ENCODE data around the gene SMAP1. TPM values are rescaled to one million over a fixed set of nuclear protein-coding genes. Genes with fewer than 3 reads are reported as not detected.

Gene SMAP1
- total RNA-seq, 1 donor from 2014 or later = 33.3 TPM

GRCh38 chr6:70651326-70651905, 16.3 kb upstream of the SMAP1 start:
- Mint-ChIP-seq H3K4me1 (ENCODE audit: low read depth, unreplicated experiment) (no peaks in the 10 kb centered on the region), H3K4me3 (ENCODE audit: unreplicated experiment) (no peak overlapping the region), H3K36me3 (ENCODE audit: unreplicated experiment) (no peaks in the 10 kb centered on the region), H3K9me3 (ENCODE audit: unreplicated experiment) (peaks cover 3% of the 10 kb centered on the region), H3K27me3 (ENCODE audit: unreplicated experiment) (peaks cover 2% of the 10 kb centered on the region), H3K27ac (ENCODE audit: unreplicated experiment) (no peak overlapping the region)
- TF ChIP-seq CTCF (IDR thresholded peaks at IDR 0.05; ENCODE audit: partially characterized antibody, unreplicated experiment) = no peak
- DNase-seq = no peak

- TF ChIP-seq CTCF (IDR thresholded peaks at IDR 0.05; ENCODE audit: partially characterized antibody, unreplicated experiment) = no peak
- no peaks in the 10 kb centered on the region for H3K4me1 Mint-ChIP-seq (ENCODE audit: low read depth, unreplicated experiment)
- no peaks in the 10 kb centered on the region for H3K36me3 Mint-ChIP-seq (ENCODE audit: unreplicated experiment)
- peaks cover 2% of the 10 kb centered on the region for H3K27me3 Mint-ChIP-seq (ENCODE audit: unreplicated experiment)
- DNase-seq = no peak
- H3K9me3 Mint-ChIP-seq (ENCODE audit: unreplicated experiment) = no peaks in the 10 kb centered on the region
- no peak overlapping the region for H3K4me3 Mint-ChIP-seq (ENCODE audit: unreplicated experiment)
- no peak overlapping the region for H3K27ac Mint-ChIP-seq (ENCODE audit: unreplicated experiment)
These were observed 15.5 kb upstream of the SMAP1 start for GRCh38 chr6:70652216-70652615.

- DNase-seq = no peak
- Mint-ChIP-seq H3K27me3 (ENCODE audit: unreplicated experiment) (no peaks in the 10 kb centered on the region), H3K4me1 (ENCODE audit: low read depth, unreplicated experiment) (no peaks in the 10 kb centered on the region), H3K4me3 (ENCODE audit: unreplicated experiment) (no peak overlapping the region), H3K27ac (ENCODE audit: unreplicated experiment) (no peak overlapping the region), H3K9me3 (ENCODE audit: unreplicated experiment) (no peaks in the 10 kb centered on the region), H3K36me3 (ENCODE audit: unreplicated experiment) (no peaks in the 10 kb centered on the region)
- no peak for TF ChIP-seq CTCF (IDR thresholded peaks at IDR 0.05; ENCODE audit: partially characterized antibody, unreplicated experiment)
These were observed 10.0 kb upstream of the SMAP1 start for GRCh38 chr6:70657706-70658105.

- Mint-ChIP-seq H3K9me3 (ENCODE audit: unreplicated experiment) (peaks cover 3% of the 10 kb centered on the region), H3K27me3 (ENCODE audit: unreplicated experiment) (no peaks in the 10 kb centered on the region), H3K27ac (ENCODE audit: unreplicated experiment) (no peak overlapping the region), H3K36me3 (ENCODE audit: unreplicated experiment) (no peaks in the 10 kb centered on the region), H3K4me1 (ENCODE audit: low read depth, unreplicated experiment) (peaks cover 7% of the 10 kb centered on the region), H3K4me3 (ENCODE audit: unreplicated experiment) (no peak overlapping the region)
- no peak for DNase-seq
- no peak for TF ChIP-seq CTCF (IDR thresholded peaks at IDR 0.05; ENCODE audit: partially characterized antibody, unreplicated experiment)
These were observed 3.7 kb upstream of the SMAP1 start for GRCh38 chr6:70663881-70664466.

GRCh38 chr6:70666706-70667105, 977 bp upstream of the SMAP1 start:
- Mint-ChIP-seq H3K9me3 (ENCODE audit: unreplicated experiment) (peaks cover 3% of the 10 kb centered on the region), H3K36me3 (ENCODE audit: unreplicated experiment) (no peaks in the 10 kb centered on the region), H3K27ac (ENCODE audit: unreplicated experiment) (no peak overlapping the region), H3K4me1 (ENCODE audit: low read depth, unreplicated experiment) (peaks cover 8% of the 10 kb centered on the region), H3K27me3 (ENCODE audit: unreplicated experiment) (no peaks in the 10 kb centered on the region), H3K4me3 (ENCODE audit: unreplicated experiment) (peak overlapping the region; percentile 31)
- DNase-seq = no peak
- TF ChIP-seq CTCF (IDR thresholded peaks at IDR 0.05; ENCODE audit: partially characterized antibody, unreplicated experiment) = no peak

All from glutamatergic neuron (in vitro differentiated cells).